ENCODE data around the gene ESF1.
A peak's percentile ranks its signal among the peaks of the same experiment; 100 is the strongest.

The ESF1 gene

DNA sequence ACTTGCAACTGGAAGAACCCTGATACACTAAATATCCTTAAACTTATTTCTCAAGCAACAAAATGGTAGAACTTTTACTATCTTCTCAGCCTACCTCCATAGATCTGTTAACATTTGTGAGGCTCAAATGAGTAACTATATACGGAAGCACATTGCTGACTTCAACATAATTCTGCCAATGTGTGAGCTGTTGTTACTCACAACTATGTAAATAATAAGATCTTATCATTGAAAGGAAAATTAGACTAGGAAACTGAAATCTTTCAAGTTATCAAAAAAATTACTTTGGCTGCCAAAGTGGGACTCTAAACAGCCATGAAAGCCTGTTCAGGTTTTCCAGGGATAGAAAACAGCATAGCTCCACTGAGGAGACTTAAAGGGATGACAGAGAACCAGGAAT is 105.8 kb downstream of the ESF1 start:
- TF ChIP-seq, protein P1, sequence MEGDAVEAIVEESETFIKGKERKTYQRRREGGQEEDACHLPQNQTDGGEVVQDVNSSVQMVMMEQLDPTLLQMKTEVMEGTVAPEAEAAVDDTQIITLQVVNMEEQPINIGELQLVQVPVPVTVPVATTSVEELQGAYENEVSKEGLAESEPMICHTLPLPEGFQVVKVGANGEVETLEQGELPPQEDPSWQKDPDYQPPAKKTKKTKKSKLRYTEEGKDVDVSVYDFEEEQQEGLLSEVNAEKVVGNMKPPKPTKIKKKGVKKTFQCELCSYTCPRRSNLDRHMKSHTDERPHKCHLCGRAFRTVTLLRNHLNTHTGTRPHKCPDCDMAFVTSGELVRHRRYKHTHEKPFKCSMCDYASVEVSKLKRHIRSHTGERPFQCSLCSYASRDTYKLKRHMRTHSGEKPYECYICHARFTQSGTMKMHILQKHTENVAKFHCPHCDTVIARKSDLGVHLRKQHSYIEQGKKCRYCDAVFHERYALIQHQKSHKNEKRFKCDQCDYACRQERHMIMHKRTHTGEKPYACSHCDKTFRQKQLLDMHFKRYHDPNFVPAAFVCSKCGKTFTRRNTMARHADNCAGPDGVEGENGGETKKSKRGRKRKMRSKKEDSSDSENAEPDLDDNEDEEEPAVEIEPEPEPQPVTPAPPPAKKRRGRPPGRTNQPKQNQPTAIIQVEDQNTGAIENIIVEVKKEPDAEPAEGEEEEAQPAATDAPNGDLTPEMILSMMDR (IDR thresholded peaks at IDR 0.05; ENCODE audit: low read depth, low read length, missing control alignments) = no peak
- no peak for DNase-seq (ENCODE audit: low read depth)
- H3K4me3 ChIP-seq (ENCODE audit: low read depth, low read length) = no peak overlapping the region
- in situ Hi-C loops (cut with HindIII; ENCODE audit: low sequenced_read_pairs) = no loop called here

- TF ChIP-seq, protein P1 (IDR thresholded peaks at IDR 0.05; ENCODE audit: low read depth, low read length, missing control alignments) = no peak
- H3K4me3 ChIP-seq (ENCODE audit: low read depth, low read length) = no peak overlapping the region
- DNase-seq (ENCODE audit: low read depth) = no peak
- in situ Hi-C loops (cut with HindIII; ENCODE audit: low sequenced_read_pairs) = no loop called here
These were observed 107.5 kb downstream of the ESF1 start for GRCh38 chr20:13677241-13677640.

DNA sequence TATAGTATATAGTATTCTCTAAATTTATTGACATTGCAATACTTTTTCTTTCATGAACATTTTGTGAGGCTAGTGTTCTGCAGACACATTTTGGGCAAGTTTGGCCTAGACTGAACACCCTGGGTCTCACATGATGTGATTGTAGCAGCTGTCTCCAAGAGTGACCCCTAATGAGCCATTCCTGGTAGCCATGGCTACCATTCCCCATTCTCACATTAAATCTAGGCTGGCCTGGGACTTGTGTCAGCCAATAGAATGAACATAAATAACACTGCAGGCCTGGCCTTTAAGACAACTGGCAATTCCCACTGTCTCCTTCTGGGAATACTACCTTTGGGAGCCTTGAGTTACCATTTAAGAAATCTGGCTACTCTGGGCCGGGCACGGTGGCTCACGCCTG is 108.0 kb downstream of the ESF1 start:
- no peak overlapping the region for H3K4me3 ChIP-seq (ENCODE audit: low read depth, low read length)
- DNase-seq (ENCODE audit: low read depth) = no peak
- TF ChIP-seq, protein P1 (IDR thresholded peaks at IDR 0.05; ENCODE audit: low read depth, low read length, missing control alignments) = no peak
- in situ Hi-C loops (cut with HindIII; ENCODE audit: low sequenced_read_pairs) = no loop called here

DNA sequence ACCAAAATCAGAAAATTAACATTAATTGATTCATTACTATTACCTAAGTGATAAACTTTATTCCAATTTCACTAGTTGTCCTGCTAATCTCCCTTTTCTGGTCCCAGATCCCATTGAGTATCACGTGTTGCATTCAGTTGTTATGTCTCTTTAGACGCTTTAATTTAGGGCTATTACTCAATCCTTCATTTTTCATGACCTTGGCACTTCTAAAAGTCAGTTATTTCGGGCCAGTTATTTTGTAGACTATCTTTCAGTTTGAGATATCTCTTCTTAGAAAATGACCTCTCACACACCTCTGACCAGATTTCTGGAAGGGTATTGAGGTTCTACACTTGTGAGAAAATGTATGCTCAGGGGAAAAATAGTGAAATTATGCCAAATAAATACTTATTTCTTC is 112.0 kb downstream of the ESF1 start:
- TF ChIP-seq, protein P1 (IDR thresholded peaks at IDR 0.05; ENCODE audit: low read depth, low read length, missing control alignments) = no peak
- H3K4me3 ChIP-seq (ENCODE audit: low read depth, low read length) = no peak overlapping the region
- no peak for DNase-seq (ENCODE audit: low read depth)
- in situ Hi-C loops (cut with HindIII; ENCODE audit: low sequenced_read_pairs) = loop anchor here (5.0 kb wide), 1 partner anchor 55 kb away; no protein-coding TSS in a partner anchor

DNA sequence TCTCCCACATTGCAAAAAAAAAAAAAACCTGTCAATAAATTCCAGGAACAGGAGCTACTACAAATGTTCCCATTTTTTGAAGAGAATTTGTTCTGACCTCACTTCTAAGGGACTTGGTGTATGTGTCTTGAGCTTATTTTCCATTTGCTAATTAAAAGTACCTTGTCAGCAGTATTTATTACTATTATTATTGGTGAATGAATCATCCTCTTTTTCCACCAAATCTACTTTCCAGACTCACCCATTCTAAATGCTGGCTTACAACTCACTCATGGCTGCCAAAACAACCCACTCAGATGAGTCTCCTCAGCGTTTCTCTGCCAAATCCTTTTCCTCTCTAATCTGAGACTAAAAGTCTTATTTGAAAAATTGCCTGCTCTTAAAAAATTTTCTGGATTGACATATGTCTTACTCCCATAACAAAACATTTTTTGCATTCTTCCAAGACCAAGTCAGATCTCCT is 112.8 kb downstream of the ESF1 start:
- TF ChIP-seq, protein P1 (IDR thresholded peaks at IDR 0.05; ENCODE audit: low read depth, low read length, missing control alignments) = no peak
- in situ Hi-C loops (cut with HindIII; ENCODE audit: low sequenced_read_pairs) = loop anchor here (5.0 kb wide), 1 partner anchor 55 kb away; no protein-coding TSS in a partner anchor
- H3K4me3 ChIP-seq (ENCODE audit: low read depth, low read length) = no peak overlapping the region
- DNase-seq (ENCODE audit: low read depth) = peak; percentile 55

GRCh38 chr20:13671512-13671911 is 113.2 kb downstream of the ESF1 start:
- TF ChIP-seq, protein P1 (IDR thresholded peaks at IDR 0.05; ENCODE audit: low read depth, low read length, missing control alignments) = no peak
- DNase-seq (ENCODE audit: low read depth) = no peak
- H3K4me3 ChIP-seq (ENCODE audit: low read depth, low read length) = no peak overlapping the region
- in situ Hi-C loops (cut with HindIII; ENCODE audit: low sequenced_read_pairs) = loop anchor here (5.0 kb wide), 1 partner anchor 56 kb away; no protein-coding TSS in a partner anchor
